Pancreas (tissue), 10 donors: ENCODE results near the gene UBE3C. TPM values are rescaled to one million over a fixed set of nuclear protein-coding genes. Genes with fewer than 3 reads are reported as not detected.
A peak's percentile ranks its signal among the peaks of the same experiment; 100 is the strongest.

ENCODE experiments used
- ATAC-seq, 4 donors: fragments of 200-7000 bp; cut with Tn5 transposase; one replicate each; pipeline versions ENCODE4 v1.8.0 to v1.9.1; 2020; ENCODE audit warnings: mild to moderate bottlenecking in 4 of 4, moderate library complexity in 4 of 4
- DNase-seq, 6 donors: peaks; one replicate each; pipeline ENCODE4 v3.0.0-alpha.2; 2020
- FAIRE-seq: peaks from 2 replicates; lab custom pipeline; 2012; peaks lifted over from hg19 to GRCh38; lab: Jason Lieb, UNC
- H3K27ac ChIP-seq, 4 donors: fragments of 200-600 bp; sonication (generic); 1 replicate in 3 of 4; 2 replicates in 1 of 4; pipeline versions ENCODE4 v1.5.0 to v1.8.0; 2020
- H3K27me3 ChIP-seq, 4 donors: fragments of 200-600 bp; one replicate each; pipeline ENCODE4 v1.8.0; 2021
- H3K36me3 ChIP-seq, 3 donors: fragments of 200-600 bp; sonication (generic) in 1 of 3; one replicate each; pipeline versions ENCODE4 v1.5.0 to v1.8.0; 2020 to 2021
- H3K4me1 ChIP-seq, 3 donors: fragments of 200-600 bp; one replicate each; pipeline ENCODE4 v1.8.0; 2021
- H3K4me3 ChIP-seq, 4 donors: fragments of 200-600 bp; sonication (generic) in 2 of 4; one replicate each; pipeline versions ENCODE4 v1.5.0 to v1.8.0; 2020 to 2021
- H3K9me3 ChIP-seq, 4 donors: fragments of 200-600 bp; one replicate each; pipeline ENCODE4 v1.8.0; 2021
- WGBS, 2 donors: extraction: QIAGEN DNeasy Blood & Tissue Kit; methylation state at CpG; one replicate each; pipeline ENCODE4 v1.1.7; 2013; 5-methylcytosine and 5-hydroxymethylcytosine counted together
- intact Hi-C, 3 donors: fragments of 100-400 bp; cut with DNase I; formaldehyde crosslinking; loops; one replicate each; pipeline versions ENCODE4 v1.11.1 to v1.14.2; 2022
- polyA plus RNA-seq, 2 donors: library from polyadenylated mRNA; stranded (reverse); fragments of 200-250 nt; gene quantifications; one replicate each; pipeline ENCODE4 v1.2.3, GENCODE V29; 2013
- total RNA-seq, 6 donors: library from RNA; stranded (reverse); fragmentation: NEBNext Ultra II Directional in 4 of 6; extraction: Animal tissue kit (Norgen Biotek cat#: 25700) in 4 of 6; gene quantifications; one replicate each; pipeline versions ENCODE4 v1.2.1 to v1.2.4, GENCODE V29; 2021 to 2023
- TF ChIP-seq, protein P1 (sequence below), 4 donors: fragments of 200-600 bp; sonication (generic) in 3 of 4; IDR thresholded peaks; one replicate each; pipeline versions ENCODE4 v1.5.0 to v1.8.0; 2021; ENCODE audit warnings: antibody characterized with exemption in 4 of 4
- donor health status: healthy with polysubstance abuse.
- donor health status: DM: no; HTN: no; CAD: no; lungs with moderate emphysema.
- donor health status: DM: no; HTN: no; CAD: no.
- donor health status: control.
- donor health status: control.
- donor health status: Bipolar disorder and iron deficiency.
- donor health status: DM: yes; HTN: yes; CAD: no.
- donor health status: DM: no; HTN: no; CAD: no.
- donor health status: DM: no; HTN: no; CAD: no.
- donor health status: DM: yes; HTN: yes; CAD: no.

Gene UBE3C
- total and polyA plus RNA-seq, 8 donors, result 12.1 to 36.1 (median 23.1) TPM

DNA sequence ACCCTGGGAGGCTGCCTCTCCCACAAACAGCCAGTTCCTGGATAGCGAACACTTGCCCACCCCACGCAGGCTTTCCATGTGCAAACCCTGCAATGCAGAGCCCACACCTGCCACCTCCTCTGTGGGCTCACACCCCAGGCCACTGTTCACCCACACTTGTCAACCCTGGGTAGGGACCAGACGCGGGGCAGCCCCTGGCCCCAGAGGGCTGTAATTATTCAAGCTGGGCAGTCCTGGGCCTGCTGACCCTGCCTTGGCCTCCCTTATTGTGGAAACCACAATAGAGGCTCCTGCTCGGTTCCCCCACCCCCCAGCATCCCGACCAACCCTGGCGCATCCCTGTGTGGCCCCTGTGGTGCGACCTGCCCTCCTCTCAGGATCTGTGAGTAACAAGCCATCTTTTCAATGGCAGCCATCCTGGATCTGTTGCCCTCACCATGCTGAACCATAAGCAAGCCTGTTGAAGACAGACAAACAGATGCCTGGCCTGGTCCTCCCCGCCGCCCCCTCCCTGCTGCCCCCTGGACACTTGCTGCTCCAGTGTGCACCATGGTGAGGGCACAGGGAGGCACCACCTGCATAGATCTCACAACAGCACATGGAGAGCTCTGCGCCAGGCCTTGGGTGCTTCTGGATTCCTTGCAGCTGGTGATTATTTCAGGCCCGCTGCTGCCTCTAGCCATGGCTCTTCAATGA is 15.8 kb upstream of the UBE3C start:
- intact Hi-C loops, result loop anchor here in 1 of 3 donors (10.0 kb wide), 1 partner anchor 58 kb away; no protein-coding TSS in a partner anchor
- TF ChIP-seq, protein P1, sequence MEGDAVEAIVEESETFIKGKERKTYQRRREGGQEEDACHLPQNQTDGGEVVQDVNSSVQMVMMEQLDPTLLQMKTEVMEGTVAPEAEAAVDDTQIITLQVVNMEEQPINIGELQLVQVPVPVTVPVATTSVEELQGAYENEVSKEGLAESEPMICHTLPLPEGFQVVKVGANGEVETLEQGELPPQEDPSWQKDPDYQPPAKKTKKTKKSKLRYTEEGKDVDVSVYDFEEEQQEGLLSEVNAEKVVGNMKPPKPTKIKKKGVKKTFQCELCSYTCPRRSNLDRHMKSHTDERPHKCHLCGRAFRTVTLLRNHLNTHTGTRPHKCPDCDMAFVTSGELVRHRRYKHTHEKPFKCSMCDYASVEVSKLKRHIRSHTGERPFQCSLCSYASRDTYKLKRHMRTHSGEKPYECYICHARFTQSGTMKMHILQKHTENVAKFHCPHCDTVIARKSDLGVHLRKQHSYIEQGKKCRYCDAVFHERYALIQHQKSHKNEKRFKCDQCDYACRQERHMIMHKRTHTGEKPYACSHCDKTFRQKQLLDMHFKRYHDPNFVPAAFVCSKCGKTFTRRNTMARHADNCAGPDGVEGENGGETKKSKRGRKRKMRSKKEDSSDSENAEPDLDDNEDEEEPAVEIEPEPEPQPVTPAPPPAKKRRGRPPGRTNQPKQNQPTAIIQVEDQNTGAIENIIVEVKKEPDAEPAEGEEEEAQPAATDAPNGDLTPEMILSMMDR (IDR thresholded peaks at IDR 0.05), result no peak
- ATAC-seq (no peak), DNase-seq (no peak), FAIRE-seq (no peak)
- WGBS, 2 donors, result 83 to 92% methylated on average over 12 of the region's 12 CpGs
- Histone ChIP-seq H3K36me3 (no peaks in the 10 kb centered on the region), H3K27ac (no peak overlapping the region), H3K27me3 (no peaks in the 10 kb centered on the region), H3K4me3 (no peak overlapping the region), H3K9me3 (no peaks in the 10 kb centered on the region), H3K4me1 (no peaks in the 10 kb centered on the region)

DNA sequence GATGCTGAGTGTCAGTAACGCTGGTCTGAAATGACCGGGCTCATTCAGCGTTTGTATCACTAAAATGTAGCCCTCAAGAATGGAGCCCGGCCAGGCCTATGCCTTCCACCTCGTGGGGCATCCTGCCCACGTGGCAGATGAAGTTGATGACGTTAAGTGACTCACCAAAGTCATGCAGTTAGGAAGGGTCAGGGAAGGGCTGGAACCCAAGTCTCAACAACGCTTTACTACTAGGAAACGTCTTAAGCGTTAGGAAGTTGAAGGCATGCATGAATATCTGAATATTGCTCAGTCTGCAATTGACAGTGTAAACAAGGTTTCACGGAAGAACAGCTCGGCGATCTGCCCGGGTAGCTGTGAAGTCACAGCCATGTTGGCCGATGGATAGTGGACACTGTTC is 14.0 kb upstream of the UBE3C start:
- 75 to 84% methylated on average over 15 of the region's 15 CpGs for WGBS, 2 donors
- no peak for FAIRE-seq

DNA sequence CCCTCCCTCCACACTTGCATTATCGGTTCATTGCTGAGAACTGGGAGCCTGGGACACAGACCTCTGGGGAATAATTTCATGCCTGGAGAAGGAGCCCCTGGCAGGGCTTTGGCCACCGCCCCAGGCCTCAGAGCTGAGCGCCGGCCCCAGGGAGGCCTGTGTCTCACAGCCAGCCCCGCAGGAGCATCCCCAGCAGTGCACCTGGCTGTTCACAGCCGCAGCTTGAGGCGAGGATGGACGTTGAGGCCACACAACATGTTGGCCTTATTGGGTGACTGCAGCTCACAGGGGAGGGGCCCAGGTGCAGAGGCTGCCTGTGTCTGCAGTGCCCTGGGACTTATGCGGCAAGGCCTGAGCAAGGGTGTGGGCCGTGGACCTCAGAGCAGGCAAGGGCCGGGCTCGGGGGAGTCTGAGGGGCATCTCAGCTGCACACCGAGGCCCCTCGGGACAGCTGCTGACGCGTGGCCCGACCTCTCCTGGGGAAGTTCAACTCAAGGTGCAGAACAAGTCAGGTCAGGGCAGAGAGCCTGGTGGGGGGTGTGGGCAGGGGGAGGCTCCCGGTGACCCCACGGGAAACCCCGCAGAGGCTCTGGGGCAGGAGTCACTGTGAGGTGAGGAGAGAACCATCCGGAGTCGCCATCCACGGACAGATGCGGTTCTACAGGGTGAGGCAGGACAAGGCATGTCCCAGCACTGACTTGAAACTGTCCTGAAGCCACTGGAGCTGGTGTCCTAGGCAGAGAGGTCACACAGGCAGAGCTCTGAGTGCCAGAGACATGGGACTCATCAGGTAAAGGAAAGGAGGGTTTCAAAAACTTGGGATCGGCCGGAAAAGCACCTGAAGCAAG is 13.1 kb upstream of the UBE3C start:
- Histone ChIP-seq H3K27ac (no peak overlapping the region), H3K4me3 (no peak overlapping the region), H3K27me3 (no peaks in the 10 kb centered on the region), H3K4me1 (no peaks in the 10 kb centered on the region), H3K9me3 (no peaks in the 10 kb centered on the region), H3K36me3 (no peaks in the 10 kb centered on the region)
- intact Hi-C loops, result loop anchor here in 1 of 3 donors (10.0 kb wide), 1 partner anchor 61 kb away; no protein-coding TSS in a partner anchor
- no peak for DNase-seq
- no peak for ATAC-seq
- FAIRE-seq, result no peak
- WGBS, 2 donors, result 78 to 83% methylated on average over 26 of the region's 26 CpGs
- TF ChIP-seq, protein P1 (IDR thresholded peaks at IDR 0.05), result no peak

More for the DNA sequence above, 14.0 kb upstream of the UBE3C start:
- Histone ChIP-seq H3K4me1 (no peaks in the 10 kb centered on the region), H3K9me3 (no peaks in the 10 kb centered on the region), H3K27ac (no peak overlapping the region), H3K27me3 (no peaks in the 10 kb centered on the region), H3K36me3 (no peaks in the 10 kb centered on the region), H3K4me3 (no peak overlapping the region)
- DNase-seq, result no peak
- intact Hi-C loops, result loop anchor here in 1 of 3 donors (10.0 kb wide), 1 partner anchor 60 kb away; no protein-coding TSS in a partner anchor
- TF ChIP-seq, protein P1 (IDR thresholded peaks at IDR 0.05), result no peak
- ATAC-seq, result peak in 1 of 4 donors; percentile 21

DNA sequence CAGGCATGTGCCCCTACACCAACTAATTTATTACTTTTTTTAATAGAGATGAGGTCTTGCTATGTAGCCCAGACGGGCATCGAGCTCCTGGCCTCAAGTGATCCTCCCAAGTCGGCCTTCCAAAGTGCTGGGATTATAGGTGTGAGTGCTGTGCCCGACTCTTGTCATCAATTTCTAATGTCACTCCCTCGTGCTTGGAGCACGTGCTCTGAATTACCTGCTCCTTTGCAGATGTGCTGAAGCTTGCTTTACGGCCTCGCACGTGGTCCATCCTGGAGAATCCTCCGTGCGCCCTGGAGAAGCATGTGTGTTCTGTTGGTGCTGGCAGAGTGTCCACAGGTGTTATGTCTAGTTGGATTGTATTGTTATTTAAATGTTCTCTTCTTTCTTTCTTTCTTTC is 11.8 kb upstream of the UBE3C start:
- Histone ChIP-seq H3K27me3 (no peaks in the 10 kb centered on the region), H3K4me1 (no peaks in the 10 kb centered on the region), H3K27ac (no peak overlapping the region), H3K9me3 (no peaks in the 10 kb centered on the region), H3K36me3 (no peaks in the 10 kb centered on the region), H3K4me3 (no peak overlapping the region)
- ATAC-seq (no peak), FAIRE-seq (no peak), DNase-seq (no peak)
- intact Hi-C loops, result loop anchor here in 1 of 3 donors (10.0 kb wide), 1 partner anchor 62 kb away; no protein-coding TSS in a partner anchor
- WGBS, 2 donors, result 83 to 89% methylated on average over 11 of the region's 11 CpGs
- TF ChIP-seq, protein P1 (IDR thresholded peaks at IDR 0.05), result no peak
